Fibroblast of lung (primary cell): Measurements from ENCODE around the gene AGRN.

Experiments
- EZH2 ChIP-seq: IDR thresholded peaks from 2 replicates; pipeline ENCODE4 v1.5.1; 2012; ENCODE audit warnings: low read length, control low read depth, mild to moderate bottlenecking; ENCODE audit errors: missing control alignments
- TF ChIP-seq, protein P1 (sequence below), 2 donors: IDR thresholded peaks in 1 of 2; conservative IDR thresholded peaks in 1 of 2; 1 replicate in 1 of 2; 2 replicates in 1 of 2; pipeline ENCODE4 v1.5.1; 2011 to 2012; ENCODE audit warnings: low read length in 2 of 2, control low read depth in 1 of 2, inconsistent platforms in 1 of 2, low read depth in 1 of 2, mild to moderate bottlenecking in 1 of 2

DNA sequence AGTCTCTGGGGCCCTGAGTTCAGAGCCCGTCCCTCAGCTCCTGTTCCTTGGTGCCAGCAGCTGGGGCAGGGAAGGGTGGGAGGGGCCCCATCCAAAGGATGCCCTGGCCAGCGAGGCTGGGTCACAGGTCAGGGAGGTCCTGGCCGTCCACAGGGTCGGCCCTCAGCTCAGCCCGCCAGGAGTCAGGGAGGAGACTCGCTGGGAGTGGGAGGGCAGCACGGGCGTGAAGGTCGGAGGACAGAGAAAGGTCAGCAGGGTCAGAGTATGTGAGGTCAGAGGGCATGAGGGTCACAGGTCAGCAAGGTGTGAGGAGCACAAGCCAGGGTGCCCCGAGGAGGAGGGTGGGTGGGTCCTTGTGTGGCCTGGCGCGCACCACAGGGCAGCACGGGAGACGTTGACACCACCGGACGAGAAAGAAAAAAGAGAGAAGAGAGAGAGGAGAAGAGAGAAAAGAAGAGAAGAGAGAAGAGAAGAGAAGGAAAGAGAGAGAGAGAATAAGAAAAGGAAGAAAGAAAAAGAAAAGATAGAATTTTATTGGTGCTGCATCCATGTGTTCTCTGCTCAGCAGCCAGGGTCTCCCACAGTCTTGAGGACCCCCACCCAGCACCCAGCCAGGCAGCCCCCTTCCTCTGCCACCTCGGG, 45.1 kb upstream of the AGRN start:
- TF ChIP-seq, protein P1, sequence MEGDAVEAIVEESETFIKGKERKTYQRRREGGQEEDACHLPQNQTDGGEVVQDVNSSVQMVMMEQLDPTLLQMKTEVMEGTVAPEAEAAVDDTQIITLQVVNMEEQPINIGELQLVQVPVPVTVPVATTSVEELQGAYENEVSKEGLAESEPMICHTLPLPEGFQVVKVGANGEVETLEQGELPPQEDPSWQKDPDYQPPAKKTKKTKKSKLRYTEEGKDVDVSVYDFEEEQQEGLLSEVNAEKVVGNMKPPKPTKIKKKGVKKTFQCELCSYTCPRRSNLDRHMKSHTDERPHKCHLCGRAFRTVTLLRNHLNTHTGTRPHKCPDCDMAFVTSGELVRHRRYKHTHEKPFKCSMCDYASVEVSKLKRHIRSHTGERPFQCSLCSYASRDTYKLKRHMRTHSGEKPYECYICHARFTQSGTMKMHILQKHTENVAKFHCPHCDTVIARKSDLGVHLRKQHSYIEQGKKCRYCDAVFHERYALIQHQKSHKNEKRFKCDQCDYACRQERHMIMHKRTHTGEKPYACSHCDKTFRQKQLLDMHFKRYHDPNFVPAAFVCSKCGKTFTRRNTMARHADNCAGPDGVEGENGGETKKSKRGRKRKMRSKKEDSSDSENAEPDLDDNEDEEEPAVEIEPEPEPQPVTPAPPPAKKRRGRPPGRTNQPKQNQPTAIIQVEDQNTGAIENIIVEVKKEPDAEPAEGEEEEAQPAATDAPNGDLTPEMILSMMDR (conservative IDR thresholded peaks at IDR 0.05 in 1 of 2, IDR thresholded peaks at IDR 0.05 in 1 of 2; ENCODE audit: low read depth in 1 of 2, low read length in 2 of 2) = no peak
- TF ChIP-seq EZH2 = no peak
